Adrenal gland (tissue), 12 donors: Measurements from ENCODE around the gene GRM8. TPM values are rescaled to one million over a fixed set of nuclear protein-coding genes. Genes with fewer than 3 reads are reported as not detected.

Source experiments
- DNase-seq, 7 donors: peaks; one replicate each; pipeline ENCODE4 v3.0.0-alpha.2; 2019 to 2020
- H3K27ac ChIP-seq, 5 donors: fragments of 200-600 bp; sonication (generic) in 4 of 5; 1 replicate in 3 of 5; 2 replicates in 2 of 5; pipeline versions ENCODE4 v1.5.1 to v1.8.0; 2016 to 2020; ENCODE audit warnings: mild to moderate bottlenecking in 1 of 5
- H3K27me3 ChIP-seq: fragments of 200-600 bp; 2 replicates; pipeline ENCODE4 v1.8.0; 2021
- H3K36me3 ChIP-seq, 2 donors: fragments of 200-600 bp; replicated peaks in 1 of 2; 1 replicate in 1 of 2; 2 replicates in 1 of 2; pipeline versions ENCODE4 v1.5.1 to v1.8.0; 2018 to 2022
- H3K4me1 ChIP-seq, 2 donors: fragments of 200-600 bp; replicated peaks in 1 of 2; 1 replicate in 1 of 2; 2 replicates in 1 of 2; pipeline versions ENCODE4 v1.5.1 to v1.8.0; 2018 to 2021
- H3K4me3 ChIP-seq, 4 donors: fragments of 200-600 bp; sonication (generic) in 3 of 4; one replicate each; pipeline ENCODE4 v1.5.1; 2016 to 2018
- H3K9me3 ChIP-seq, 3 donors: fragments of 200-600 bp; sonication (generic) in 1 of 3; replicated peaks in 1 of 3; 1 replicate in 2 of 3; 2 replicates in 1 of 3; pipeline versions ENCODE4 v1.5.1 to v1.8.0; 2016 to 2021
- POLR2A ChIP-seq, 2 donors: fragments of 450-650 bp; IDR thresholded peaks; one replicate each; pipeline ENCODE4 v1.6.1; 2017; ENCODE audit warnings: antibody characterized with exemption in 2 of 2, mild to moderate bottlenecking in 2 of 2, moderate library complexity in 1 of 2
- WGBS, 4 donors: extraction: QIAGEN DNeasy Blood & Tissue Kit in 2 of 4; methylation state at CpG; one replicate each; pipeline versions ENCODE4 v1.1.5 to v1.1.7; 2013 to 2017; 5-methylcytosine and 5-hydroxymethylcytosine counted together
- intact Hi-C, 2 donors: fragments of 100-400 bp; cut with DNase I; formaldehyde crosslinking; loops; one replicate each; pipeline versions ENCODE4 v1.14.1 to v1.15.0; 2022 to 2023
- polyA plus RNA-seq, 3 donors: library from polyadenylated mRNA; stranded (reverse); fragments of 200-250 nt in 2 of 3; fragments of 350-450 nt in 1 of 3; fragmentation: Illumina TruSeq in 1 of 3; extraction: RNeasy Lipid Tissue Mini Kit (QIAGEN cat#74804) in 1 of 3; gene quantifications; one replicate each; pipeline ENCODE4 v1.2.3, GENCODE V29; 2013 to 2014
- total RNA-seq, 9 donors: library from RNA; depleted of rRNA in 4 of 9; stranded (reverse); fragments of >200 nt in 4 of 9; fragments of 120-200 nt in 1 of 9; fragmentation: NEBNext Ultra II Directional in 1 of 9; extraction: Animal tissue kit (Norgen Biotek cat#: 25700) in 1 of 9; gene quantifications; one replicate each; pipeline versions ENCODE4 v1.1.0 to v1.2.4, GENCODE V29; 2013 to 2023
- TF ChIP-seq, protein P1 (sequence below), 6 experiments: fragments of 450-650 bp in 4 of 6; fragments of 200-600 bp in 2 of 6; sonication (generic) in 1 of 6; IDR thresholded peaks; 1 replicate in 5 of 6; 2 replicates in 1 of 6; pipeline versions ENCODE4 v1.5.1 to v1.8.0; 2016 to 2021; ENCODE audit warnings: antibody characterized with exemption in 6 of 6, mild to moderate bottlenecking in 2 of 6, moderate library complexity in 1 of 6
- donor health status: healthy with polysubstance abuse.
- donor health status: Bipolar disorder and iron deficiency.
- donor health status: DM: yes; HTN: yes; CAD: no.
- donor health status: DM: no; HTN: no; CAD: no.
- donor health status: DM: no; HTN: no; CAD: no.
- donor health status: DM: yes; HTN: yes; CAD: no.

The GRM8 gene
- total and polyA plus RNA-seq, 12 donors = 0.10 to 2.5 (median 0.92) TPM; not detected in 5

DNA sequence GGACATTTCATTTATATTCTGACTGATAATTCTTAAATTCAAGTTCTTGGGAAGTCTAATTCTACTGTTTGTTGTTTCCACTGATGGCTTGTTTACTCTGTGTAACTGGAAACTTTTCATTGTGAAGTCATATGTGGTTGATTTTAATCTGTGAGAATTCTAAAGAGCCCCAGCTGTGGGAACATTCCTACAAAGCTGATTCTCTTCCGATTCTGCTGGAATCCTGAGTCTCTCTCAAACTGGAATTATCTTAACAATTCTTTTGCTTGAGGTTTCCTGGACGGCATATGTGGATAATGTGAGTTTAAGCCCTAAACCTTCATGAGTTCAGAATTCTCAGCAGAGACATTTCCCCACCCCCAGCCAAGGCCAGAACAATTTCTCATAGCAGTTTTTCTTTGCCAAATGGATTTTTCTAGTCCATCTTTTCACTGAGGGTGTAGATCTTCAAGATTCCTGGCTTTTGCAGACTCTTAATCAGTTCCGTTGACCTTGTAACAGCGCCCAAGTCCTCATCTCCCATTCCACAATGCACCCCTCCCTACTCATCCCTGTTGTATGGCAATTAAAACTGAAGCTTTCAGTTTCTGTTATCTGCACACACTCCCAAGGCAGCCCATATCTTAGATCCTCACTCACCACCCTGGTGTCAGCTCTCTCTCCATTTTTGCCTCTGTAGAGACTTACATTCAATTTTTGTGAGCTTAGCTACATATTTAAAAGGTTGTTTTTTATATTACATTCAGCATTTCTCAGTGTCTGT lies 37.6 kb downstream of the GRM8 start:
- Histone ChIP-seq H3K4me3 (no peak overlapping the region), H3K27ac (no peak overlapping the region), H3K36me3 (no peaks in the 10 kb centered on the region), H3K9me3 (no peaks in the 10 kb centered on the region), H3K27me3 (no peaks in the 10 kb centered on the region), H3K4me1 (no peaks in the 10 kb centered on the region)
- WGBS, 4 donors = 60 to 71% (median 69%) methylated on average over 4 of the region's 4 CpGs
- no peak for DNase-seq
- TF ChIP-seq POLR2A (IDR thresholded peaks at IDR 0.05) = no peak
- TF ChIP-seq, protein P1, sequence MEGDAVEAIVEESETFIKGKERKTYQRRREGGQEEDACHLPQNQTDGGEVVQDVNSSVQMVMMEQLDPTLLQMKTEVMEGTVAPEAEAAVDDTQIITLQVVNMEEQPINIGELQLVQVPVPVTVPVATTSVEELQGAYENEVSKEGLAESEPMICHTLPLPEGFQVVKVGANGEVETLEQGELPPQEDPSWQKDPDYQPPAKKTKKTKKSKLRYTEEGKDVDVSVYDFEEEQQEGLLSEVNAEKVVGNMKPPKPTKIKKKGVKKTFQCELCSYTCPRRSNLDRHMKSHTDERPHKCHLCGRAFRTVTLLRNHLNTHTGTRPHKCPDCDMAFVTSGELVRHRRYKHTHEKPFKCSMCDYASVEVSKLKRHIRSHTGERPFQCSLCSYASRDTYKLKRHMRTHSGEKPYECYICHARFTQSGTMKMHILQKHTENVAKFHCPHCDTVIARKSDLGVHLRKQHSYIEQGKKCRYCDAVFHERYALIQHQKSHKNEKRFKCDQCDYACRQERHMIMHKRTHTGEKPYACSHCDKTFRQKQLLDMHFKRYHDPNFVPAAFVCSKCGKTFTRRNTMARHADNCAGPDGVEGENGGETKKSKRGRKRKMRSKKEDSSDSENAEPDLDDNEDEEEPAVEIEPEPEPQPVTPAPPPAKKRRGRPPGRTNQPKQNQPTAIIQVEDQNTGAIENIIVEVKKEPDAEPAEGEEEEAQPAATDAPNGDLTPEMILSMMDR (IDR thresholded peaks at IDR 0.05) = no peak
- intact Hi-C loops = no loop called here

- intact Hi-C loops = no loop called here
- H3K4me1 ChIP-seq = no peaks in the 10 kb centered on the region
- H3K27me3 ChIP-seq = no peaks in the 10 kb centered on the region
- H3K27ac ChIP-seq = no peak overlapping the region
- no peaks in the 10 kb centered on the region for H3K9me3 ChIP-seq
- WGBS, 4 donors = 48 to 66% (median 56%) methylated on average over 2 of the region's 2 CpGs
- no peaks in the 10 kb centered on the region for H3K36me3 ChIP-seq
- no peak for DNase-seq
- no peak for TF ChIP-seq POLR2A (IDR thresholded peaks at IDR 0.05)
- TF ChIP-seq, protein P1 (IDR thresholded peaks at IDR 0.05) = no peak
- no peak overlapping the region for H3K4me3 ChIP-seq
Observed at GRCh38 chr7:127209886-127210285, 42.9 kb downstream of the GRM8 start.

GRCh38 chr7:127208860-127209259 lies 43.9 kb downstream of the GRM8 start:
- Histone ChIP-seq H3K9me3 (no peaks in the 10 kb centered on the region), H3K4me1 (no peaks in the 10 kb centered on the region), H3K4me3 (no peak overlapping the region), H3K27me3 (no peaks in the 10 kb centered on the region), H3K27ac (no peak overlapping the region), H3K36me3 (no peaks in the 10 kb centered on the region)
- intact Hi-C loops = no loop called here
- no peak for DNase-seq
- TF ChIP-seq, protein P1 (IDR thresholded peaks at IDR 0.05) = no peak
- TF ChIP-seq POLR2A (IDR thresholded peaks at IDR 0.05) = no peak
- WGBS, 4 donors = 69 to 75% (median 73%) methylated on average over 3 of the region's 3 CpGs

DNA sequence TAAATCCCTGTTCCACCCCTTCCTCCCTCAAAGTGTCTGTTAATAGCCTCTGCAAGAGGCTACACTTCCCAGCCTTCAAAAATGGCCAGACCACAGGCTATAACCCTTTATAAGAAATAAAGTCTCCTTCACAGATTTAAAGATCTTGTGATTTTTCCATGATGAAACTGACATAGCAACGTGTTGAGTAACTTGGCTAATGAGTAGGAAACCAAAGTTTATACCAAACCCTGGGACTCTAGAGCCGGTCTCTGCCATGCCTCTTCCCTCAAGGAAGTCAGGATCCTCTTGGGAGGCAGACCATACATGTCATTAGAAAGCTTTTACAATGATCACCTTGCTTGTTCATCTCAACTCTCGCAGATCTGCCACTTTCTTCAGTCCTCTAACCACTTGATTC lies 44.4 kb downstream of the GRM8 start:
- no peak overlapping the region for H3K4me3 ChIP-seq
- no peaks in the 10 kb centered on the region for H3K4me1 ChIP-seq
- no peaks in the 10 kb centered on the region for H3K27me3 ChIP-seq
- 66 to 78% (median 72%) methylated on average over 3 of the region's 3 CpGs for WGBS, 4 donors
- H3K36me3 ChIP-seq = no peaks in the 10 kb centered on the region
- intact Hi-C loops = no loop called here
- DNase-seq = no peak
- no peak for TF ChIP-seq POLR2A (IDR thresholded peaks at IDR 0.05)
- TF ChIP-seq, protein P1 (IDR thresholded peaks at IDR 0.05) = no peak
- H3K27ac ChIP-seq = no peak overlapping the region
- no peaks in the 10 kb centered on the region for H3K9me3 ChIP-seq
